Activated CD4-positive, alpha-beta T cell treated with anti-CD3 and anti-CD28 coated beads, Interleukin-2, Interleukin-6, amounts not matched to agents 100 ng/mL and 50 ng/mL, durations not matched to agents 16 hours and 8 hours (primary cell): Measurements from ENCODE around the gene MRPL2.
A peak's percentile ranks its signal among the peaks of the same experiment; 100 is the strongest.
"Not testable (repeated sequence)": the region's sequence is repeated elsewhere in the genome, so short reads cannot be mapped to it uniquely, and the experiment has no call there.

Experiments used
- DNase-seq: peaks from one replicate; pipeline ENCODE4 v3.0.0-alpha.2; 2020

The MRPL2 gene

DNA sequence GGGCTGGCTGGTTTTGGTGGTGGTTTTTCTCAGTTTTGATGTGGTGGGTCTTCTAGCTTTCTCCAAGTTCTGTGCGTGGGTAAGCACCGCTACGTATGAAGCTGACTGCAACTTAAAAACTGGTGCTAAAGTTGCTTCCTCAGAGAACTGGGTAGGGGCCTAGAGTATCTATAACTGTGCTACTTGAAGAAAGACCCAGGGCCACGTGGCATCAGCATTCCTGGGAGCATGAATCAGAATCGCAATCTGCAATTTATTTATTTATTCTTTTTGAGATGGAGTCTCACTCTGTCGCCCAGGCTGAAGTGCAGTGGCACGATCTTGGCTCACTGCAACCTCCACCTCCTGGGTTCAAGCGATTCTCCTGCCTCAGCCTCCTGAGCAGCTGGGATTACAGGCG lies 22.7 kb upstream of the MRPL2 start:
- not testable (repeated sequence) for DNase-seq

- DNase-seq, result no peak
Observed at GRCh38 chr6:43081043-43081442, 21.8 kb upstream of the MRPL2 start.

GRCh38 chr6:43078691-43079090 lies 19.5 kb upstream of the MRPL2 start:
- no peak for DNase-seq

- DNase-seq, result no peak
Observed at GRCh38 chr6:43077981-43078511, 18.8 kb upstream of the MRPL2 start.

DNA sequence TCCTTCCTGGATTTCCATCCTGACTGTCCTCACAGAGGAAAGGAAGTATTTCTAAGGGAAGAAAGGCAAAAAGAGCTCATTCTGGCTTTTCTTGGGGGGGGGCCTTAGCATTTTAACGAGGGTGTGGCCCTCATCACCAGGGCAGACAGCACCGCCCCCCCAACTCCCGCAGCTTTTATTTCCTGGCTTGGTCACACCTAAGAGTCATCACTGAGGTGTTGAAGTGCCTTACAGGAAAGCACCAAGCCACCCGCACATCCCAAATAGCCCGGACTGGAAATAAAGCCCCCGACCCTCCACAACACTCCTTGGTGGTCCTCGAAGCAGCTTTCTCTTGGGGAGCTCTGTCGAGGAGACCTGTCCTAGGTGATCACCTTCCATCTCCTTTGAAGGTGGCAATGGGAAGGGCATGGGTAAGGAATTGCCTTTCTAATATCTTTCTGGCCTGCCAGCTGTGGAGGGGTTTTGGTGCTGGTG lies 18.1 kb upstream of the MRPL2 start:
- no peak for DNase-seq

DNA sequence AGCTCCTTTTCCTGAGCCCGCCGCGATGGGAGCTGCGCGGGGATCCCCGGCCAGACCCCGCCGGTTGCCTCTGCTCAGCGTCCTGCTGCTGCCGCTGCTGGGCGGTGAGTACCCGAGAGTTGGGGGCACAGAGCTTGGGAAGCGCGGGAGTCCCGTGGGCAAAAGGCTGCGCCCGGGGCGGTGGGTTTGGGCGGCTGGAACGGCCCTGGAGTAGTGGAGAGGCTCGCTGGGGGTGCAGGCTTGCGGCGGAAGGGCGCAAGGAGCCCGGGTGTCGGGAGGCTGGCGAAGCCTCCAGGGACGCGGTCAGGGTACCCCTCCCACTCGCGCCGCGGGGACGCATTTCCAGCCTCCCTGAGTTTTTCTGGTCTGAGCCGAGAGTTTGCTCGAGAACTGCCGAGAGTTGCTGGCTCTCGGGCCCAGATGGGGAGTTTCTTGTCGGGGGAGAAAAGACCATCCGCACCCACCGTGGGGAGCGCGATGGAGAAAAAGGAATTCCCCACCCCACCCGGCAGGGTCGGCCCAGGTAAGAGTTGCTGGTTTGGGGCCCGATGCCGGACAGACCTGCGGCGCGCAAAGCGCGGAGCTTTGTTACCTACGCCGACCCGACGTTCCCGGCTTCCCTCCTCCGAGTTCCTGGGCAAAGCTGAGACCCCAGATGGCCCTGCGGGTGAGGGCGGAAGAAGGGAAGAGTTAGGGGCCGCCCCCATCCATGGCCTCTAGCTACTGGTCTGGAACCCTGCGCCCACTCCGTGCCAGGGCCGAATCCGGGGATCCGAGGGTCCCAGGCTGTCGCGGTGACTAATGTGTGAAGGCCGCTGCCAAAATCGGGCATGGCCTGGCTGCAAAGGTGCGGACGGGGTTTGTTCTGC lies 17.5 kb upstream of the MRPL2 start:
- DNase-seq, result no peak

GRCh38 chr6:43075670-43076463 lies 16.6 kb upstream of the MRPL2 start, which contains the start of gene PTK7:
TSS of gene PTK7 (plus strand) at chr6:43076314. CDS start at chr6:43076489, 175 bp downstream.
- peak; percentile 16 for DNase-seq

- no peak for DNase-seq
Observed at GRCh38 chr6:43074847-43075669, 15.8 kb upstream of the MRPL2 start.

- DNase-seq, result peak; percentile 44
Observed at GRCh38 chr6:43070028-43070632, 10.9 kb upstream of the MRPL2 start.

- no peak for DNase-seq
Observed at GRCh38 chr6:43062818-43063217, 3.6 kb upstream of the MRPL2 start.

- no peak for DNase-seq
Observed at GRCh38 chr6:43061861-43062260, 2.6 kb upstream of the MRPL2 start.

DNA sequence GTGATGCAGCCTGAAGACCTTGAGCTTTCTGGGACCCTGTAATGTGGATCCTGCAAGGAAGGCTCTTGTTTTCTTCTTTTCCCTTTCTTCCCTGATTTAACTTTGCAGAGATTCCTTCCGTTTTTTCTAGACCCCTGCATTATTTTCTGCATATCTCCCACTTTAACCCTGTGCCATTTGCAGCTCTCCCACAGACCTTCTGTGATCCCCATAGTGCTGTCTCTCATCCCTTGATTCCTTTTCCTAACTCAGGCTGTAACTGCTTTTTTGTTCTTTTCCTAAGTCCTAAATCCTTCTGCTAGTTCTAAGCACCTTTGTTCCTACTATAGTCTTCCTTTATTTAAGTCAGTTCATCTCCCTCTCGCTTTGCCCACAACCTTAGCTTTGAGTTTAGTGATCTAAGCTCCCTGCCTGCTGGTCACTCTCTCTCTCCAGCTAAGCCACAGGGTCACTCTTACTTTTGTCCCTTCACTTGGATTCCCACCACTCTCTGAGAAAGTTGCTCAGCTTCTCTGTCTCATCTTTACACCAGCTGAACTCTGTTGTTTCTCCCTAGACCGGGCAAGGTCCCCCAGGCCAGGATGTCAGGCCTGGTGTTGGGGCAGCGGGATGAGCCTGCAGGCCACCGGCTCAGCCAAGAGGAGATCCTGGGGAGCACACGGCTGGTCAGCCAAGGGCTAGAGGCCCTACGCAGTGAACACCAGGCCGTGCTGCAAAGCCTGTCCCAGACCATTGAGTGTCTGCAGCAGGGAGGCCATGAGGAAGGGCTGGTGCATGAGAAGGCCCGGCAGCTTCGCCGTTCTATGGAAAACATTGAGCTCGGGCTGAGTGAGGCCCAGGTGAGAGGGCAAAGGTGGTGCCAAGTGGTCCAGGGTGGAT lies 1.8 kb upstream of the MRPL2 start:
- DNase-seq, result no peak

- DNase-seq, result no peak
Observed at GRCh38 chr6:43060034-43060754, 960 bp upstream of the MRPL2 start.

GRCh38 chr6:43058531-43058930 lies 703 bp downstream of the MRPL2 start:
- DNase-seq, result no peak

DNA sequence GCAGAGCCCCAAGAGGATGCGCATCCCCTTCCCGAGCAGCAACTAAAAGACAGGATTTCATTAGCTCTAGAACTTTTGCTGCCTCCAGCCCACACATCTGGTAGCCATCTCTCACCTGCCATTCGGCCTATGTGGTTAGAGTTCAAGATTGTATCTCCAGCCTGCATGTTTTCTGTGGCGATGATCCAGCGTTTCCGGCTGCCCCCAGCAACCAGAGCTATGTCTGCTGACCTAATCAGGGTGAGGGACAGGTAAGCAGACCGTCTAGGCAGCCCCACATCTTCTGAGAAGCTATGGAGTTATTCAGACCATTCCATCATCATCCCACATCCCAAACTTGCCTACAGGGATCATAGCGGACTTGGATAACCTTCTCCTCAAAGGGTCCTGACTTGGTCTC lies 3.3 kb downstream of the MRPL2 start:
- no peak for DNase-seq

- DNase-seq, result no peak
Observed at GRCh38 chr6:43054206-43054943, 4.9 kb downstream of the MRPL2 start.

GRCh38 chr6:43053545-43054205 lies 5.6 kb downstream of the MRPL2 start, which contains the start of gene CUL7:
TSS of gene CUL7 (minus strand) at chr6:43053851. CDS start at chr6:43052788, 1,063 bp downstream.
- DNase-seq, result peak; percentile 96

DNA sequence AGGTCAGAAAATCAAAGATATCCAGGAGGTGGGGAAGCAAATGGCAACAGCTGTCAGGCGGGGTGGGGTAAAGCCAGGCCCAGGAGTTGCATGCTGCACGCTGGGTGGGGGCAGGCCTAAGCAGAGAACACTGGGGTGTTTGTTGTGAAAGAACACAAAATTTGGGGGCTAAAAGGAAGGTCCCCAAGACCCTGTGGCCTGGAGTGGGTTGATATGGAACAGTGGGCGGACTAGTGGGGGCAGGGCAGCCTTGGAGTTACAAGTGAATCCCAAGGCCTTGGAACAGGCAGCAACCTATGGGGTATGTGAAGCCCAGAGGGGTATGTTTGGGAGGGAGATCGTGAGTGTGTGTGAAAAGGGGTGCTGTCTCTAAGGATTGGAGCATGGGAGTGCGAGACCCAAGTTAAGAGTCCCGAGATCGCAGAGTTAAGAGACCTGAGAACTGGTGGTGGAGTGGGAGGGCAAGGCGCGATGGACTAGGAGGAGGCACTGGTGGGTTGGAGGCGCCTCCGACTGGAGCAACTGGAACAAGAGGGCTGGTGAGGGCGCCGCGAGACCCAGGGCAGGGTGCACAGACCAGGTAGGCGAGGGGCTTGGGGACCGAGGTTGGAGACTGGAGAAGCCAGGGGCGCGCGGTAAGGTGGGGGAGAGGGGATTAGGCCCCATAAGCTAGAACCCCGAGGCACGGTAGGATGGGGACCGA lies 6.2 kb downstream of the MRPL2 start:
- DNase-seq, result peak; percentile 17
